CD4-positive, alpha-beta T cell (primary cell): ENCODE measurements around the gene GARIN5B. TPM values are rescaled to one million over a fixed set of nuclear protein-coding genes. Genes with fewer than 3 reads are reported as not detected.

ENCODE experiments used
- ATAC-seq: fragments of 200-7000 bp; cut with Tn5 transposase; one replicate; pipeline ENCODE4 v1.10.0; 2022; ENCODE audit warnings: mild to moderate bottlenecking; ENCODE audit not compliant: poor library complexity
- CTCF ChIA-PET: fragments of 350-600 bp; sonication (Branson Sonifier 250); formaldehyde crosslinking; loops from one replicate; lab custom pipeline; 2021; ENCODE audit warnings: antibody characterized with exemption, inconsistent platforms; lab: Charles Lee
- POLR2A ChIA-PET: fragments of 350-600 bp; sonication (Branson Sonifier 250); formaldehyde crosslinking; loops from one replicate; lab custom pipeline; 2021; ENCODE audit warnings: antibody characterized with exemption, inconsistent platforms; lab: Charles Lee
- DNase-seq, 14 experiments: peaks; one replicate each; pipeline ENCODE4 v3.0.0-alpha.2; 2013 to 2020; ENCODE audit warnings: mixed read lengths in 2 of 14
- H3K27ac ChIP-seq, 2 donors: one replicate each; pipeline versions ENCODE4 v1.5.1 to v1.7.0; 2013; ENCODE audit warnings: low read length in 2 of 2, low read depth in 1 of 2, mild to moderate bottlenecking in 1 of 2
- H3K27me3 ChIP-seq, 2 experiments: 1 replicate in 1 of 2; 2 replicates in 1 of 2; pipeline versions ENCODE4 v1.6.1 to v1.7.0; 2013; ENCODE audit warnings: low read length in 2 of 2, control low read depth in 1 of 2, mild to moderate bottlenecking in 1 of 2, moderate library complexity in 1 of 2; ENCODE audit not compliant: insufficient read depth in 2 of 2, control insufficient read depth in 1 of 2
- H3K36me3 ChIP-seq: one replicate; pipeline ENCODE4 v1.6.1; 2013; ENCODE audit warnings: low read length, control low read depth; ENCODE audit not compliant: insufficient read depth
- H3K4me1 ChIP-seq: one replicate; pipeline ENCODE4 v1.6.1; 2013; ENCODE audit warnings: low read length, control low read depth; ENCODE audit not compliant: insufficient read depth
- H3K4me3 ChIP-seq: one replicate; pipeline ENCODE4 v1.5.1; 2013; ENCODE audit warnings: mild to moderate bottlenecking, low read length, moderate library complexity
- H3K9me3 ChIP-seq, 2 experiments: 1 replicate in 1 of 2; 2 replicates in 1 of 2; pipeline versions ENCODE4 v1.6.1 to v1.7.0; 2013; ENCODE audit warnings: low read length in 2 of 2, mild to moderate bottlenecking in 2 of 2, control low read depth in 1 of 2, moderate library complexity in 1 of 2; ENCODE audit not compliant: control insufficient read depth in 1 of 2, insufficient read depth in 1 of 2
- H3K27ac Mint-ChIP-seq: one replicate; pipeline ENCODE4 v1.8.0; 2020; ENCODE audit warnings: mixed read lengths
- H3K27me3 Mint-ChIP-seq: one replicate; pipeline ENCODE4 v1.8.0; 2021; ENCODE audit warnings: mixed read lengths
- H3K36me3 Mint-ChIP-seq: one replicate; pipeline ENCODE4 v1.8.0; 2021; ENCODE audit warnings: low read depth, mixed read lengths
- H3K4me1 Mint-ChIP-seq: one replicate; pipeline ENCODE4 v1.8.0; 2021; ENCODE audit warnings: low read depth, mixed read lengths
- H3K4me3 Mint-ChIP-seq: one replicate; pipeline ENCODE4 v1.8.0; 2020; ENCODE audit warnings: mild to moderate bottlenecking, mixed read lengths
- H3K9me3 Mint-ChIP-seq: one replicate; pipeline ENCODE4 v1.8.0; 2020; ENCODE audit warnings: mixed read lengths
- CTCF ChIP-seq: fragments of 200-600 bp; IDR thresholded peaks from one replicate; pipeline ENCODE4 v1.8.0; 2022; ENCODE audit warnings: antibody characterized with exemption, mild to moderate bottlenecking
- intact Hi-C, 2 experiments: fragments of 100-400 bp; cut with DNase I in 1 of 2; cut with micrococcal nuclease in 1 of 2; formaldehyde crosslinking; loops; one replicate each; pipeline versions ENCODE4 v1.15.1 to v1.9.0; 2023 to 2025; cut with DNase I, micrococcal nuclease
- total RNA-seq, 174 experiments: library from RNA in 2 of 174; stranded (reverse) in 2 of 174; gene quantifications; one replicate each; pipeline ENCODE4 v1.2.3 and lab custom pipeline; 2021 to 2026

Gene GARIN5B
- total RNA-seq, 2 experiments from 2014 or later = 0.08 TPM; not detected in 1

GRCh38 chr19:55366790-55367189 lies 3.7 kb upstream of the GARIN5B start:
- H3K9me3 ChIP-seq = peaks cover 0 to 16% of the 10 kb centered on the region in 2 experiments
- POLR2A ChIA-PET = no interaction called here
- no peak for TF ChIP-seq CTCF
- no peaks in the 10 kb centered on the region for H3K36me3 ChIP-seq
- CTCF ChIA-PET = interaction anchor here (1.3 kb wide), 1 partner anchor 19 kb away, joined by 3 read pairs; no protein-coding TSS in a partner anchor
- no peak for DNase-seq
- no peak overlapping the region for H3K4me3 ChIP-seq
- Mint-ChIP-seq H3K4me1 (peaks cover 5% of the 10 kb centered on the region), H3K27me3 (peaks cover 30% of the 10 kb centered on the region), H3K27ac (no peak overlapping the region), H3K4me3 (no peak overlapping the region), H3K36me3 (no peaks in the 10 kb centered on the region), H3K9me3 (no peaks in the 10 kb centered on the region)
- no peak overlapping the region for H3K27ac ChIP-seq
- intact Hi-C loops = no loop called here
- peaks cover 18% of the 10 kb centered on the region for H3K4me1 ChIP-seq
- no peak for ATAC-seq
- H3K27me3 ChIP-seq = peaks cover 28 to 30% of the 10 kb centered on the region in 2 experiments

- Mint-ChIP-seq H3K4me1 (peaks cover 5% of the 10 kb centered on the region), H3K9me3 (no peaks in the 10 kb centered on the region), H3K4me3 (no peak overlapping the region), H3K27me3 (peaks cover 22% of the 10 kb centered on the region), H3K27ac (no peak overlapping the region), H3K36me3 (no peaks in the 10 kb centered on the region)
- Histone ChIP-seq H3K4me3 (no peak overlapping the region), H3K27ac (no peak overlapping the region), H3K4me1 (peaks cover 18% of the 10 kb centered on the region), H3K9me3 (peaks cover 0 to 16% of the 10 kb centered on the region in 2 experiments), H3K36me3 (no peaks in the 10 kb centered on the region), H3K27me3 (peaks cover 23 to 25% of the 10 kb centered on the region in 2 experiments)
- ATAC-seq = no peak
- POLR2A ChIA-PET = no interaction called here
- intact Hi-C loops = no loop called here
- TF ChIP-seq CTCF = no peak
- DNase-seq = no peak
- CTCF ChIA-PET = interaction anchor here (1.3 kb wide), 1 partner anchor 18 kb away, joined by 3 read pairs; no protein-coding TSS in a partner anchor
Observed at GRCh38 chr19:55365964-55366363, 2.9 kb upstream of the GARIN5B start.

GRCh38 chr19:55365245-55365644 lies 2.2 kb upstream of the GARIN5B start:
- no peak for TF ChIP-seq CTCF
- Histone ChIP-seq H3K27me3 (peaks cover 17 to 19% of the 10 kb centered on the region in 2 experiments), H3K4me3 (no peak overlapping the region), H3K4me1 (peaks cover 15% of the 10 kb centered on the region), H3K36me3 (no peaks in the 10 kb centered on the region), H3K9me3 (peaks cover 0 to 16% of the 10 kb centered on the region in 2 experiments), H3K27ac (no peak overlapping the region)
- no peak overlapping the region for H3K4me3 Mint-ChIP-seq
- no peak overlapping the region for H3K27ac Mint-ChIP-seq
- H3K9me3 Mint-ChIP-seq = no peaks in the 10 kb centered on the region
- ATAC-seq = no peak
- ChIA-PET POLR2A (no interaction called here), CTCF (no interaction called here)
- H3K27me3 Mint-ChIP-seq = peaks cover 16% of the 10 kb centered on the region
- H3K4me1 Mint-ChIP-seq = no peaks in the 10 kb centered on the region
- no peak for DNase-seq
- H3K36me3 Mint-ChIP-seq = no peaks in the 10 kb centered on the region
- intact Hi-C loops = no loop called here
